Measurements from ENCODE around the gene ELAVL2. TPM values are rescaled to one million over a fixed set of nuclear protein-coding genes. Genes with fewer than 3 reads are reported as not detected.

ELAVL2 gene
- total RNA-seq, 1 donor from 2014 or later: 384 TPM

- Mint-ChIP-seq H3K4me3 (ENCODE audit: unreplicated experiment) (no peak overlapping the region), H3K9me3 (ENCODE audit: unreplicated experiment) (peaks cover 18% of the 10 kb centered on the region), H3K27ac (ENCODE audit: unreplicated experiment) (no peak overlapping the region), H3K27me3 (ENCODE audit: unreplicated experiment) (peaks cover 10% of the 10 kb centered on the region), H3K4me1 (ENCODE audit: low read depth, unreplicated experiment) (peaks cover 25% of the 10 kb centered on the region), H3K36me3 (ENCODE audit: unreplicated experiment) (no peaks in the 10 kb centered on the region)
- TF ChIP-seq CTCF (IDR thresholded peaks at IDR 0.05; ENCODE audit: partially characterized antibody, unreplicated experiment): no peak
- DNase-seq: no peak
These were observed 123.6 kb downstream of the ELAVL2 start for GRCh38 chr9:23702311-23702922.

- H3K36me3 Mint-ChIP-seq (ENCODE audit: unreplicated experiment): no peaks in the 10 kb centered on the region
- peaks cover 7% of the 10 kb centered on the region for H3K27me3 Mint-ChIP-seq (ENCODE audit: unreplicated experiment)
- peaks cover 12% of the 10 kb centered on the region for H3K9me3 Mint-ChIP-seq (ENCODE audit: unreplicated experiment)
- no peak for DNase-seq
- peaks cover 22% of the 10 kb centered on the region for H3K4me1 Mint-ChIP-seq (ENCODE audit: low read depth, unreplicated experiment)
- TF ChIP-seq CTCF (IDR thresholded peaks at IDR 0.05; ENCODE audit: partially characterized antibody, unreplicated experiment): no peak
- peak overlapping the region; percentile 46 for H3K27ac Mint-ChIP-seq (ENCODE audit: unreplicated experiment)
- H3K4me3 Mint-ChIP-seq (ENCODE audit: unreplicated experiment): no peak overlapping the region
These were observed 124.7 kb downstream of the ELAVL2 start for GRCh38 chr9:23701291-23701690.

DNA sequence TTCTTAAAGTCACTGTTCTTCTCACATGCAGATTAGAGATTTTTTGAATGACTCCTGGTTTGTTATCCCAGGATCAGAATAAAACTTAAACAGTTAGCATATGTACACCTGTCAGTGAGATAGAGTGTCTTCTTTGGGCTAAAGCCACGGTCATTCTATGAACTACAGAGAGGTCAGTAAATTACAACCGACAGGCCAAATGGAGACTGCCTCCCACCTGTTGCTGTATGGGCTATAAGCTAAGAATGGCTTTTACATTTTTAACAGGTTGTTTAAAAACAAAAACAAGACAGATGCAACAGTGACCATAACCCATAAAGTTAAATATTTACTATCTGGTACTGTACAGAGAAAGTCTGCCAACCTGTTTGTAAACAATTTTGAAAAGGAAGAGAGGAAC is 125.7 kb downstream of the ELAVL2 start:
- no peak overlapping the region for H3K4me3 Mint-ChIP-seq (ENCODE audit: unreplicated experiment)
- H3K9me3 Mint-ChIP-seq (ENCODE audit: unreplicated experiment): peaks cover 12% of the 10 kb centered on the region
- H3K4me1 Mint-ChIP-seq (ENCODE audit: low read depth, unreplicated experiment): peaks cover 27% of the 10 kb centered on the region
- peaks cover 7% of the 10 kb centered on the region for H3K27me3 Mint-ChIP-seq (ENCODE audit: unreplicated experiment)
- TF ChIP-seq CTCF (IDR thresholded peaks at IDR 0.05; ENCODE audit: partially characterized antibody, unreplicated experiment): no peak
- DNase-seq: no peak
- H3K36me3 Mint-ChIP-seq (ENCODE audit: unreplicated experiment): no peaks in the 10 kb centered on the region
- H3K27ac Mint-ChIP-seq (ENCODE audit: unreplicated experiment): no peak overlapping the region

DNA sequence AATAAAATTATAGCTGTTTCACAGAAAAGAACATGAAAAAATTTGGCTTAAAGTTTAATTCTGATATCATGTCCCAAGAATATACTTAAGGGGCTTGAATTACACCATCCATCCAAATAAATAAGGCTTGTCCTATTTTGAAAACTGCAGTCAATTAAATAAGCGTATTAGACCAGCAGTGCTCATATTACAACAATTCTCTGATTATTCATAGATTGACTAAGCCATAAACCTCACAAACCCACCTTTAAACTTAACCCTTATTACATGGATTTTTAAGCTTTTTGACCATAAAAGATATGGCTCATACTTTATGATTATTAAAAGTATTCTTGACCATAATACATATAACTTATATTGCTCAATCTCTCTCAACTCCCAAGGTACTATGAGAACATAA is 127.9 kb downstream of the ELAVL2 start:
- Mint-ChIP-seq H3K27ac (ENCODE audit: unreplicated experiment) (no peak overlapping the region), H3K4me3 (ENCODE audit: unreplicated experiment) (no peak overlapping the region), H3K36me3 (ENCODE audit: unreplicated experiment) (peaks cover 8% of the 10 kb centered on the region), H3K9me3 (ENCODE audit: unreplicated experiment) (peaks cover 15% of the 10 kb centered on the region), H3K4me1 (ENCODE audit: low read depth, unreplicated experiment) (peaks cover 32% of the 10 kb centered on the region), H3K27me3 (ENCODE audit: unreplicated experiment) (peaks cover 5% of the 10 kb centered on the region)
- DNase-seq: no peak
- TF ChIP-seq CTCF (IDR thresholded peaks at IDR 0.05; ENCODE audit: partially characterized antibody, unreplicated experiment): no peak

DNA sequence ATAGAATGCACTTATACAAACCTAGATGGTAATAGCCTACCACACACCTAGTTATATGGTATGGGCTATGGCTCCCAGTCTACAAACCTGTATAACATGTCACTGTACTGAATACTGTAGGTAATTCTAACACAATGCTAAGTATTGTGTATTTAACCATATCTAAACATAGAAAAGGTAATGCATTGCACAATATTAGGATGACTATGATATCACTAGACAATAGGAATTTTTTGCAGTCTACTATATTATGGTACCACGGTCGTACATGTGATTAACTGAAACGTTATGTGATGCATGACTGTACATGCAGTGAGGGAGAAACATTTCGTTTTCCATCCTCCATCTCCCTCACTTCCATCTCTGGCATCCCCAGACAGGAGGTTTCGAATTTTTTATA is 130.5 kb downstream of the ELAVL2 start:
- H3K27me3 Mint-ChIP-seq (ENCODE audit: unreplicated experiment): peaks cover 1% of the 10 kb centered on the region
- TF ChIP-seq CTCF (IDR thresholded peaks at IDR 0.05; ENCODE audit: partially characterized antibody, unreplicated experiment): no peak
- peaks cover 34% of the 10 kb centered on the region for H3K4me1 Mint-ChIP-seq (ENCODE audit: low read depth, unreplicated experiment)
- H3K4me3 Mint-ChIP-seq (ENCODE audit: unreplicated experiment): no peak overlapping the region
- no peak overlapping the region for H3K27ac Mint-ChIP-seq (ENCODE audit: unreplicated experiment)
- peaks cover 20% of the 10 kb centered on the region for H3K9me3 Mint-ChIP-seq (ENCODE audit: unreplicated experiment)
- H3K36me3 Mint-ChIP-seq (ENCODE audit: unreplicated experiment): peaks cover 8% of the 10 kb centered on the region
- no peak for DNase-seq
